Measurements from ENCODE around the gene DOK6. TPM values are rescaled to one million over a fixed set of nuclear protein-coding genes. Genes with fewer than 3 reads are reported as not detected.

DOK6 gene
- total and polyA plus RNA-seq, 10 of the 15 experiments (the other 5 are each of a cell fraction or from before 2014, with no cell fraction given): 0.01 to 0.09 (median 0.04) TPM; not detected in 4

DNA sequence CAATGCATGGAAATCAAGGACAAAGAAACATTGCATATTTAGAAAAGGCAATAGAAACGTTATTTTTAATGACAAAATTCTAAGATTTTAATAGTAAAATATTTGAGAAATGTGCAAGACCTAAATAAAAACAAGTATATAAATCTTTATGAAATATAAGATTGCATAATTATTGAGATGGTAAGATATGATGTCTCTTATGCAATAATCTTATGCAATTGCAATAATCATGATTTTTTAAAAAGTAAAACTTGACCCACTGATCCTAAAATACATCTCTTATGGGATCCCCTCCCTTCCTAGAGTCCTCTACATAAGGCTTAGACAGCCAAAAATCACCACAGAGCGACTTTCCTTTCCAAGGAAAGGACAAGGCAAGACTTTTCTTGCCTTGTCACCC lies 249.0 kb downstream of the DOK6 start:
- in situ Hi-C loops (cut with MboI) (no loop called here), intact Hi-C loops (cut with micrococcal nuclease; ENCODE audit: unreplicated experiment) (no loop called here)
- no peaks in the 10 kb centered on the region for H3K4me1 ChIP-seq (ENCODE audit: control insufficient read depth, insufficient read depth, low read length)
- H3K36me3 ChIP-seq (ENCODE audit: control insufficient read depth in 2 of 2, insufficient read depth in 2 of 2, low read length in 1 of 2): no peaks in the 10 kb centered on the region
- FAIRE-seq: no peak
- POLR2A ChIA-PET: no interaction called here
- no peak overlapping the region for H3K4me3 ChIP-seq
- DNase-seq (ENCODE audit: low read depth, low spot score): no peak
- no peak overlapping the region for H3K9ac ChIP-seq (ENCODE audit: control insufficient read depth, insufficient read depth, low read length)
- RAD21 ChIA-PET (ENCODE audit: unreplicated experiment): no interaction called here
- no TSS peak for BruUV-seq (replicated peaks)
- no peak overlapping the region for H2AFZ ChIP-seq (ENCODE audit: control insufficient read depth, low read depth, low read length)
- H3K27me3 ChIP-seq (replicated peaks in 1 of 2; ENCODE audit: control insufficient read depth in 2 of 2, insufficient read depth in 2 of 2, low read length in 1 of 2): 0 out of 4 replicates have a peak, but pooled peaks cover 0 to 2% of the 10 kb centered on the region in 2 experiments
- H3K9me3 ChIP-seq (replicated peaks; ENCODE audit: control insufficient read depth, insufficient read depth, low read length): no peaks in the 10 kb centered on the region
- H4K20me1 ChIP-seq (ENCODE audit: control insufficient read depth, insufficient read depth): no peaks in the 10 kb centered on the region
- no peak for TF ChIP-seq BHLHE40 (IDR thresholded peaks at IDR 0.05; ENCODE audit: borderline replicate concordance in 1 of 2, low read depth in 2 of 2, low read length in 1 of 2)
- TF ChIP-seq RUNX3 (IDR thresholded peaks at IDR 0.05; ENCODE audit: low read length): no peak
- TF ChIP-seq SMARCA5 (IDR thresholded peaks at IDR 0.05): no peak
- no peak for TF ChIP-seq KAT2A (conservative IDR thresholded peaks at IDR 0.05; ENCODE audit: control insufficient read depth, low read depth, low read length)
- TF ChIP-seq ETV6 (conservative IDR thresholded peaks at IDR 0.05 in 1 of 2, IDR thresholded peaks at IDR 0.05 in 1 of 2; ENCODE audit: borderline replicate concordance in 1 of 2, low read depth in 1 of 2): no peak
- TF ChIP-seq HDAC2 (IDR thresholded peaks at IDR 0.05): no peak
- TF ChIP-seq ZNF217 (IDR thresholded peaks at IDR 0.05): no peak
- TF ChIP-seq NFYA (IDR thresholded peaks at IDR 0.05; ENCODE audit: borderline replicate concordance, low read depth, low read length): no peak
- no peak for TF ChIP-seq ZNF207 (IDR thresholded peaks at IDR 0.05; ENCODE audit: borderline replicate concordance)
- TF ChIP-seq CBX5 (IDR thresholded peaks at IDR 0.05; ENCODE audit: low read depth): no peak
- TF ChIP-seq EED (IDR thresholded peaks at IDR 0.05; ENCODE audit: low read depth): no peak
- no peak for TF ChIP-seq MEF2A (IDR thresholded peaks at IDR 0.05; ENCODE audit: insufficient read depth, low read depth, low read length)
- no peak for TF ChIP-seq RB1 (IDR thresholded peaks at IDR 0.05; ENCODE audit: borderline replicate concordance)
- TF ChIP-seq BMI1 (IDR thresholded peaks at IDR 0.05; ENCODE audit: borderline replicate concordance): no peak
- no peak for TF ChIP-seq FOXM1 (IDR thresholded peaks at IDR 0.05; ENCODE audit: low read depth, low read length)
- no peak for TF ChIP-seq SIN3A (IDR thresholded peaks at IDR 0.05; ENCODE audit: low read depth, low read length)
- TF ChIP-seq, protein P1, sequence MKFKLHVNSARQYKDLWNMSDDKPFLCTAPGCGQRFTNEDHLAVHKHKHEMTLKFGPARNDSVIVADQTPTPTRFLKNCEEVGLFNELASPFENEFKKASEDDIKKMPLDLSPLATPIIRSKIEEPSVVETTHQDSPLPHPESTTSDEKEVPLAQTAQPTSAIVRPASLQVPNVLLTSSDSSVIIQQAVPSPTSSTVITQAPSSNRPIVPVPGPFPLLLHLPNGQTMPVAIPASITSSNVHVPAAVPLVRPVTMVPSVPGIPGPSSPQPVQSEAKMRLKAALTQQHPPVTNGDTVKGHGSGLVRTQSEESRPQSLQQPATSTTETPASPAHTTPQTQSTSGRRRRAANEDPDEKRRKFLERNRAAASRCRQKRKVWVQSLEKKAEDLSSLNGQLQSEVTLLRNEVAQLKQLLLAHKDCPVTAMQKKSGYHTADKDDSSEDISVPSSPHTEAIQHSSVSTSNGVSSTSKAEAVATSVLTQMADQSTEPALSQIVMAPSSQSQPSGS (IDR thresholded peaks at IDR 0.05; ENCODE audit: low read length): no peak
- SMC1A ChIA-PET (ENCODE audit: uncharacterized antibody, unreplicated experiment): interaction anchor here (0.9 kb wide), 1 partner anchor 12 kb away, joined by 3 read pairs; no protein-coding TSS in a partner anchor
- CTCF ChIA-PET: no interaction called here
- 0% methylated on average over 2 of the region's 2 CpGs for WGBS (ENCODE audit: insufficient coverage, insufficient replicate concordance, low lambda C conversion rate, missing lambda C conversion rate)
- H3K4me2 ChIP-seq (ENCODE audit: control insufficient read depth, insufficient read depth): no peak overlapping the region
- no peak overlapping the region for H3K27ac ChIP-seq (ENCODE audit: control insufficient read depth, insufficient read depth)
- ATAC-seq: no peak
- no peaks in the 10 kb centered on the region for H3K79me2 ChIP-seq (ENCODE audit: control insufficient read depth, insufficient read depth, low read length)
